ENCODE measurements around the gene BLCAP.
"Not testable (repeated sequence)": the region's sequence is repeated elsewhere in the genome, so short reads cannot be mapped to it uniquely, and the experiment has no call there.

The BLCAP gene

DNA sequence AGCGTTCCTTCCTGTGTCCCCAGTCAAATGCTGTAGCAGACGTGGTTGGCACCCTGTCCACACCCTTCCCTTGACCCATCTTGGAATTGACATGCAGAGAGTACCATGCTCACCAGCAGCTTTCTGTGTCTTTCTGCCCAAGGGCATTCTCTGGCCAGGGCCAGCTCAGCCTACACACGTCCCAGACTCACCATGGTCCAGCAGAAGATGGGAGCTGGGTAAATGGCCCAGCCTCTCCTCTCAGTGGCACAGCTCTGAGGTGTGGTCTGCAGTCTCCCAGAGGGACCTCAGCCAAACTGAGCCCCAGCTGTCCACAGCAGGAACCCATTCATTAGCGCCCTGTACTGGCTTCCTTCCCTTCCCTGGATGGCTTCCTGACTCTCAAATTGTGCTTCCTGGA lies 31.1 kb upstream of the BLCAP start:
- no peak for DNase-seq (ENCODE audit: extremely low spot score, insufficient read length, low read depth)
- FAIRE-seq, result no peak

DNA sequence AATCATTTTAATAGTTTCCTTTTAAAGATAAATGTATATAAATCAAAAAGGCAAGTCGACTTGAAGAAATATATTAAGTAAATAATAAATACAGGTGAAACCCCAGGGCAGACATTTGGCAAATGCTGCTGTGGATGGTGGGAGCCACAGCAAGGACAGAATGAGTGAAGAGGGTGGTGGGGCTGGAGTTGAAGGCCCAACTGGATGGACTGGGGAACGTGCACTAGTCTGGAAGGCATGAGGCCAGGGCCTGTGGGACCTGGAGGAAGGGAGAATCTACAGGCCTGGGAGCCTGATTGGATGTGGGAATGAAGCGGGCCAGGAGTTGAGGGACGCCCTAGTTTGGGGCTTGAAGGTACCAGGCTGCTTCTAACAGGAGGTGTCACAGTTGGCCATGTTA lies 30.6 kb upstream of the BLCAP start:
- DNase-seq (ENCODE audit: extremely low spot score, insufficient read length, low read depth), result no peak
- no peak for FAIRE-seq

DNA sequence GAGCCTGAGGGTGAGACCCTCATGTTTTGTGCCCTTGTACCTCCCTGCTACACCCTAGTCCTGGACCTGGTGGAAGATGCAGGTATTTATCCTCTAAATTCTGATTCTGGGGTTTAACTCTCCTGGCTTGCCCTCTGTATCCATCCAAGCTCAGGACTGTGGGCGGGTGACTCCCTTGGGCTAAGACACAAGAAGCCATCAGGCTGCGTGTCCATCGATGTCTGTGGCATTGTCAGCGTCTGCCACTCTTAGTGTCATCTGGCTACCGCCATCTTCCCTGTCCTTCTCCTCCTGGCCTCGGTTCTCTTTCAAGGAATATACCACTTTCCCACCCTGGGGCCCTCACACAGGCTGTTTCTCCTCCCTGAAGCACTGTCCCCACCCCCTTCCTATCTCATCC lies 28.9 kb upstream of the BLCAP start:
- FAIRE-seq (no peak), DNase-seq (ENCODE audit: extremely low spot score, insufficient read length, low read depth) (no peak)

DNA sequence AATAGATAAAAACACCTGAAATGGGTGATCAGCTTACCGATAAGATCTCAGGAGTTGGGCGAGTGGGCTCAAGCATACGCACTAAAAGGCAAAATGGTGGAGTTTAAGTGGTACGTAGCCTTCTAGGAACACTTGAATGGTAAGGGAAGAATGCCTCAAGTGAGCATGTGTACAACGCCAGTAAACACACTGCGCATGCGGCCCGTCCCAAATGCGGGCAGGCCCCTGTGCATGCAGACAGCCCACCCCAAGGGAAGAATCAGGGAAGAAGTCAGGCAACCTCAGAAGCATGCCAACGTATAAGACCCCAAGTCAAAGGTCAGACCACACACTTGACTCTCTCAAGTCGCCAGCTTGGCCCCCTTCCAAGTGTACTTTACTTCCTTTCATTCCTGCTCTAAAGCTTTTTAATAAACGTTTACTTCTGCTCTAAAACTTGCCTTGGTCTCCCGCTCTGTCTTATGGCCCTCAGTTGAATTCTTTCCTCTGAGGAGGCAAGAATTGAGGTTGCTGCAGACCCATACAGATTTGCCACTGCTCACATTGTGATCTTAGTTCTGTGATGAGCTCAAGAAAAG lies 27.1 kb upstream of the BLCAP start:
- DNase-seq (ENCODE audit: extremely low spot score, insufficient read length, low read depth); FAIRE-seq: not testable (repeated sequence)

DNA sequence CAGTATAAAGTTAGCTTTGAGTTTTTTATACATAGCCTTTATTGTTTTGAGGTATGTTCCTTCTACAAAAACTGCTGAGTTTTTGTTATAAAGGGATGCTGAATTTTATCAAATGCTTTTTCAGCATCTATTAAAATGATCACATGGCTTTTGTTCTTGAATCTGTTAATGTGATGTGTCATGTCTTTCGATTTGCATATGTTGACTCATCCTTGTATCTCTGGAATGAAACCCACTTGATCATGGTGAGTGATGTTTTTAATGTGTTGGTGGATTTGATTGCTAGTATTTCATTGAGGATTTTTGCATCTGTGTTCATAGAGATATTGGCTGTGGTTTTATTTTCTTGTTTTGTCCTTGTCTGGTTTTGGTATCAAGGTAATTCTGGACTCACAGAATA lies 24.7 kb upstream of the BLCAP start:
- FAIRE-seq (no peak), DNase-seq (ENCODE audit: extremely low spot score, insufficient read length, low read depth) (no peak)

DNA sequence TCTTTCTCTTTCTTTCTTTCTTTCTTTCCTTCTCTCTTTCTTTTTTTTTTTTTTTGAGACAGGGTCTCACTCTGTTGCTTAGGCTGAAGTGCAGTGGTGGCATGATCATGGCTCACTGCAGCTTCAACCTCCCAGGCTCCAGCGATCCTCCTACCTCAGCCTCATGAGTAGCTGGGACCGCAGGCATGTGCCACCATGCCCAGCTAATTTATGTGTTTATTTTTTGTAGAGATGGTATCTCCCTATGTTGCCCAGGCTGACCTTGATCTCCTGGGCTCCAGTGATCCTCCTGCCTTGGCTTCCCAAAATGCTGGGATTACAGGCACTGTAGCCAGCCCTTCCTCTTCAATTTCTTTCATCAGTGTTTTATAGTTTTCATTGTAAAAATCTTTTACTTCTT lies 24.0 kb upstream of the BLCAP start:
- not testable (repeated sequence) for FAIRE-seq

DNA sequence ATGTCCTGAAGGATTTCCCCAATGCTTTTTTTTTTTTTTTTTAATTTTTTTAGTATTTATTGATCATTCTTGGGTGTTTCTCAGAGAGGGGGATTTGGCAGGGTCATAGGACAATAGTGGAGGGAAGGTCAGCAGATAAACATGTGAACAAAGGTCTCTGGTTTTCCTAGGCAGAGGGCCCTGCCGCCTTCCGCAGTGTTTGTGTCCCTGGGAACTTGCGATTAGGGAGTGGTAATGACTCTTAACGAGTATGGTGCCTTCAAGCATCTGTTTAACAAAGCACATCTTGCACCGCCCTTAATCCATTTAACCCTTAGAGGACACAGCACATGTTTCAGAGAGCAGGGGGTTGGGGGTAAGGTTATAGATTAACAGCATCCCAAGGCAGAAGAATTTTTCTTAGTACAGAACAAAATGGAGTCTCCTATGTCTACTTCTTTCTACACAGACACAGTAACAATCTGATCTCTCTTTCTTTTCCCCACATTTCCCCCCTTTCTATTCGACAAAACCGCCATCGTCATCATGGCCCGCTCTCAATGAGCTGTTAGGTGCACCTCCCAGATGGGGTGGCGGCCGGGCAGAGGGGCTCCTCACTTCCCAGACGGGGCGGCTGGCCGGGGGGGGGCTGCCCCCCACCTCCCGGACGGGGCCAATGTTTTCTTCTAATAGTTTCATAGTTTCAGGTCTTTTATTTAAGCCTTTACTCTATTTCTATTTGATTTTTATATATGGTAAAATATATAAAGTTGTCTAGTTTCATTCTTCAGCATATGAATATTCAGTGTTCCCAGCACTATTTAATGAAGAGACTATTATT lies 22.6 kb upstream of the BLCAP start:
- not testable (repeated sequence) for FAIRE-seq; DNase-seq (ENCODE audit: extremely low spot score, insufficient read length, low read depth)

More for the DNA sequence above, 24.0 kb upstream of the BLCAP start:
- not testable (repeated sequence) for DNase-seq (ENCODE audit: extremely low spot score, insufficient read length, low read depth)

DNA sequence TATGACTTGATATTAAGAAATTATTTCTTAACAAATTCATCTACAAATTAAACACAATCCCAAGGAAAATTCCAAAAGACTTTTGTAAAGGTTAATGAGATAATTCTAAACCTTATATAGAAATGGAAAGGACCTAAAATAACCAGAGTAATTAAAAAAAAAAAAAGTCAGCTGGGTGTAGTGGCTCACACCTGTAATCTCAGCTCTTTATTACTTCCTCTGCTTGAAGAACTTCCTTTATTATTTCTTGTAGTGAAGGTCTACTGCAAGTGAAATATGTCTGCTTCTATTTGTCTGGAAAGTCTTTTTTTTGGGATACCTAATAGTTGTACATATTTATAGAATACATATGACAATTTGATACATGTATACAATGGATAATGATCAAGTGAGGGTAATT lies 20.2 kb upstream of the BLCAP start:
- FAIRE-seq (no peak), DNase-seq (ENCODE audit: extremely low spot score, insufficient read length, low read depth) (no peak)

DNA sequence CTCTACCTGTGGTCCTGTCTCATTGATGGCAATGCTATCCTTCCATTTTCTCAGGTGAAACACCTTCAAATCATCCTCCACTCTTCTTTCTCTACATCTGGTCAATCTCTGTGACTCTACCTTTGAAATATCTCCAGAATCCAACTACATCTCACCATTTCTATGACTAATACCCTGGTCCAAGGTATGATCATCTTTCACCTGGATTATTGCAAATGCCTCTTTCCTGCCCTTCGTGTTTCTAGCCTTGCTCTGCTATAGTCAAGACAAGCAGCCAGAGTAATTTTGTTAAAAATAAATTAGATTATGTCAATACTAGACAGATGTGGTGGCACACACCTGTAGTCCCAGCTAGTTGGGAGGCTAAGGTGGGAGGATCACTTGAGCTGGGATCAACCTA lies 17.8 kb upstream of the BLCAP start:
- no peak for DNase-seq (ENCODE audit: extremely low spot score, insufficient read length, low read depth)
- no peak for FAIRE-seq

DNA sequence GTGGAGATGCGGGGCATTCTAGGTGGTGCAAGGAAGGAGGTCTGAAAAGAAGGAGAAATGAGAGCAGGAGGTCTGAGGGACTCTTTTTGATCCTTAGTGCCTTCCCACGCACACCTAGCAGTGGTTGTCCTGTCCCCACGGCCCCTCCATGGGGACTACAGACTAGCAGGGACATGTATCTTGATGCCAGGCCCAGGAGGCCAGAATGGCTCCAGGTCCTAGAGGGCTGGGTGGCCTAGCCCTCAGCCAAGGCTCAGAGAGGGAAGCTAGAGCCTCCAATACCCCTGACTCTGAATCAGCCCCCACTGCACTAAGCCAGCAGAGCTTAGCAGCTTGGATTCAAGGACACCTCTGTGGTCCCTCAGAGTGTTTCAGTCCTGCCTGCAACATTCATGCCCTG lies 16.7 kb upstream of the BLCAP start:
- no peak for DNase-seq (ENCODE audit: extremely low spot score, insufficient read length, low read depth)

DNA sequence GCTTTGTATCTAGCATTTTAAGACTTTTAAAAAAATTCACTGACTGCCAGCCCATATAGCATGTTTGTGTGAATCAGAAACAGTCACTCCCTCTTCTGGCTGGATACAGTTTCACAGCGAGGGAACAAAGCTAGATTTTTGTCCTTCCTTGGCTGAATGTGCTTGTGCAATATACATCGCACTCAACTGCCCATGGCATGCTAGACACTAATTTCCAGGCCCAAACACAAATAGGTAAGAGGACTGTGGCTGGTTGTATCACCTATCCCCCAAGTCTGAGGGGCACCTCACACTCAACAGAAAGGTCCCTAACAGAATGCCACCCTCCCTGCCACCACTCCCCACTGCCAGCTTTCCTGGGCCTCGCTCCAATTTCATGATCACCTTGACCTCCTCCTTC lies 16.2 kb upstream of the BLCAP start:
- FAIRE-seq, result no peak
- DNase-seq (ENCODE audit: extremely low spot score, insufficient read length, low read depth), result no peak

More for the DNA sequence above, 16.7 kb upstream of the BLCAP start:
- no peak for FAIRE-seq

DNA sequence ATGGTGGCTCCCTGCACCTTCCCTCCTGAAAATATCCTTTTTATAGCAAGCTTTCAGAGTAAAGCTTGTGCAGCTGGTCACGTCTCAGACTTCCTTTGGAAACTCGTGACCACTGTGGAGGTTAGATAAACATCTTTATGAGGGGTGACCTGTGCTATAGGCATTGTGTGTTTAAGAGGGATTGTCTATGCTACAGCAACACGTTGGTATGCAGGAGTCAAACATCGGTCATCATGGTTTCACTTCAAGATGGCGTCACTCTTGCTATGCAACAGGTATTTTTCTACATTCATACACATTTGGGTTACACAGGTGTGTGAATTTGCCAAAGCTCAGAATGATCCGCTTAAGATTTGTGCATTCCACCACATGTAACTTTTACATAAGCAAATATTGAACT lies 14.6 kb upstream of the BLCAP start:
- FAIRE-seq (no peak), DNase-seq (ENCODE audit: extremely low spot score, insufficient read length, low read depth) (no peak)

DNA sequence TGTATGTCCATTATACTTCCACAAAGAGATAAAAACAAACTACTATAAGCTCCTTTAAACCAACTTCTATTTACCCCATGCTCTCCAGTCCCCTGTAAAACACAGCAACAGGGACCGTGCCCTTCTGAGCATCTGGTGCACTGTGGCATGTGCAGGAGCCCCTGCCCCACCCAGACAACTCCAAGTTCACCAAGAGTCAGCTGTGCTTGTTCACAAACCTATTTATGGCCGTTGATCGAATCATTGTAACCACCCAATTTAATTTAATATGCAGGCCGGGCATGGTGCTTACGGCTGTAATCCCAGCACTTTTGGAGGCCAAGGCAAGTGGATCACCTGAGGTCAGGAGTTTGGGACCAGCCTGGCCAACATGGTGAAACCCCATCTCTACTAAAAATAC lies 13.7 kb upstream of the BLCAP start:
- DNase-seq (ENCODE audit: extremely low spot score, insufficient read length, low read depth) (no peak), FAIRE-seq (no peak)

DNA sequence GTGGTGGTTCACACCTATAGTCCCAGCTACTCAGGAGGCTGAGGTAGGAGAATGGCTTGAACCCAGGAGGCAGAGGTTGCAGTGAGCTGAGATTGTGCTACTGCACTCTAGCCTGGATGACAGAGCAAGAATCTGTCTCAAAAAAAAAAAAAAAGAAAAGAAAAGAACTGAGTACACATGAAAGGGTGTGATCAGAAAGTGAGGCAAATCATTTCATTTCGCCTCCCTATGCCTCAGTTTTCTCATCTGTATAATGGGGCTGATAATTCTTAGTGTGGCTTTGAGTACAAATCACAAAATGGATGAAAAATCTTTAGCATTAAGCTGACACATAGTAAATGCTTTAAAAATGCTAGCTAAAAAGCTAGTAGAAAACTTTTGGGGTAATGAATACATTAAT lies 13.2 kb upstream of the BLCAP start:
- not testable (repeated sequence) for FAIRE-seq; DNase-seq (ENCODE audit: extremely low spot score, insufficient read length, low read depth)

DNA sequence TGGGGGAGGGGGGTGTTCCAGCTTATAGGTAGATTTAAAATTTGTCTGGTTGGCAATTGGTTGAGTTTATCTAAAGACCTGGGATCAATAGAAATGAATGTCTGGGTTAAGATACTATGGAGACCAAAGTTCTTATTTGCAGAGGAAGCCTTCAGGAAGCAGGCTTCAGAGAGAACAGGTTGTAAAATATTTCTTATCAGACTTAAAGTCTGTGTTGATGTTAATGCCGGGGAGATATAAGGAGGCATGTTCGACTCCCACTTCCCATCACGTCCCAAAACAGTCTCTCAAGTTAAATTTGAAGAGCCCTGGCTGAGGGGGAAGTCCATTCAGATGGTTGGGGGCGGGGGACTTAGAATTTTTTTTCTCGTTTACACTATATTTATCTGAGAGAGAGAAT lies 12.3 kb upstream of the BLCAP start:
- FAIRE-seq (no peak), DNase-seq (ENCODE audit: extremely low spot score, insufficient read length, low read depth) (no peak)

DNA sequence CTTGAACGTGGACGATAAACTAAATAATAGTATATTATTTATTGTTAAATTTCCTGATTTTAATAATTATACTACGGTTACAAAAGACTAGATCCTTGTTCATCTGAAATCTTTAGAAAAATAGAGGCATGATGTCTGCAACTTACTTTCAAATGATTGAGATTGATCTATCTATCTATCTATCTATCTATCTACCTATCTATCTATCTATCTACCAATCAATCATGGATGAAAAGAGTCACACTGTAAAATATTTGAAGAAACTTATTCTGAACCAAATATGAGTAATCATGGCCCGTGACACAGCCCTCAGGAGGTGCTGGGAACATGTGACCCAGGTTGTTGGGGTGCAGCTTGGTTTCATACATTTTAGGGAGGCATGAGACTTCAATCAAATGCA lies 11.7 kb upstream of the BLCAP start:
- DNase-seq (ENCODE audit: extremely low spot score, insufficient read length, low read depth) (no peak), FAIRE-seq (no peak)

DNA sequence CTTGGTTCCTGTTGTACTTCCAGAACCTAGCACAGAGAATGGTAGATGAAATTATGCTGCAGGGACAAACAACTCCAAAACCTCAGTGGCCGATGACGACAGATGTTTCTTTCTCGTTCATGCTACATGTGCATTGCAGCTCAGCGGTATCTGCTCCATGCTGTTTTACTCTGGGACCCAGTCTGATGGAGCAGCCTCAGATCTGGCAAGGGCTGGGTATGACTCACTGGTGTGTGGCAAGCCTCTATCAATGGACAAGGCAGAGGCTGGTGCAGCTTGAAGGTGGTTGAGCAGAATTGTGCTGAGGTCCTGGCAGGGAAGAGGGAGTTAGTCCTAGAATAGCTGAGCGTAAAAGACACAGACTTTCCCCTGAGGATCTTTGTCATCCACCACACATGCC lies 10.3 kb upstream of the BLCAP start:
- DNase-seq (ENCODE audit: extremely low spot score, insufficient read length, low read depth), result no peak
- FAIRE-seq, result no peak

DNA sequence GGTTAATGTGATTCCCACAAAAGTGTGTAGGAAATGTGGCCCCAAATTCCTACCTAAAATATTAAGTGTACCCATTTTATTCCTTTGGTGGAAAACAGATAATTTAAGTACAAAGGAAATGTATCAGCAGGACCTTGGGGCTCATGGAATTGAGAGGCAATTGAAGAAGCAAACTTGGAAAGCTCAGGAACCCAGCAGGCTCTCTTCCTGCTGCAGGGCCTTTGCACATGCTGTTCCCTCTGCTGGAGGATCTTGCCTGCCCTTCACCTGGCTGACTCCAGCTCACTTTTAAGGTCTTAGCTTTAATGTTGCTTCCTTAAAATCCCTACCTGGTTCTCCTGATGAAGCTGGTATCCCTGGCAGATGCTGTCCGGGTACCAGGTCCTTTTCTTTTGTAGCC lies 9.8 kb upstream of the BLCAP start:
- DNase-seq (ENCODE audit: extremely low spot score, insufficient read length, low read depth), result no peak
- FAIRE-seq, result no peak

DNA sequence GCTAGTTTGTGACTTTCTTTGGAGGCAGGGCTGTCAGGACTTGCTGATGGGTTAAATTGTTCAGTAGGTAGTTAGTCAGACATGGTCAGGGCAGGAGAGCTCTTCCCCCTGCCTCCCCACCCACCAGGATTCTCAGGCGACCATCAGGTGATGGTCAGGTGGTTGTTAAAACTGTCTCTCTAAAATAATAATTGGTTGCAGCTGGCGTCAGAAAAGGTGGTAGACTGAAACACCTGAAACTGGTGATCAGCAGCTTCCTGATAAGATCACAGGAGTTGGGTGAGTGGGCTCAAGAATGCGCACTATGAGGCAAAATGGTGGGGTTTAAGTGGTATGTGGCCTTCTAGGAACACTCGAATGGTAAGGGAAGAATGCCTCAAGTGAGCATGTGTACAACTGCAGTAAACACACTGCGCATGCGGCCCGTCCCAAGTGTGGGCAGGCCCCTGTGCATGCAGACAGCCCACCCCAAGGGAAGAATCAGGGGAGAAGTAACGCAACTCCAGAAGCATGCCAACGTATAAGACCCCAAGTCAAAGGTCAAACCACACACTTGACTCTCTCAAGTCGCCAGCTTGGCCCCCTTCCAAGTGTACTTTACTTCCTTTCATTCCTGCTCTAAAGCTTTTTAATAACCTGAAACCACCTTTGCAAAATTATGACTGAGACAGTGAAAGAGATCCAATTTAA lies 7.9 kb upstream of the BLCAP start:
- DNase-seq (ENCODE audit: extremely low spot score, insufficient read length, low read depth), result no peak
- no peak for FAIRE-seq

DNA sequence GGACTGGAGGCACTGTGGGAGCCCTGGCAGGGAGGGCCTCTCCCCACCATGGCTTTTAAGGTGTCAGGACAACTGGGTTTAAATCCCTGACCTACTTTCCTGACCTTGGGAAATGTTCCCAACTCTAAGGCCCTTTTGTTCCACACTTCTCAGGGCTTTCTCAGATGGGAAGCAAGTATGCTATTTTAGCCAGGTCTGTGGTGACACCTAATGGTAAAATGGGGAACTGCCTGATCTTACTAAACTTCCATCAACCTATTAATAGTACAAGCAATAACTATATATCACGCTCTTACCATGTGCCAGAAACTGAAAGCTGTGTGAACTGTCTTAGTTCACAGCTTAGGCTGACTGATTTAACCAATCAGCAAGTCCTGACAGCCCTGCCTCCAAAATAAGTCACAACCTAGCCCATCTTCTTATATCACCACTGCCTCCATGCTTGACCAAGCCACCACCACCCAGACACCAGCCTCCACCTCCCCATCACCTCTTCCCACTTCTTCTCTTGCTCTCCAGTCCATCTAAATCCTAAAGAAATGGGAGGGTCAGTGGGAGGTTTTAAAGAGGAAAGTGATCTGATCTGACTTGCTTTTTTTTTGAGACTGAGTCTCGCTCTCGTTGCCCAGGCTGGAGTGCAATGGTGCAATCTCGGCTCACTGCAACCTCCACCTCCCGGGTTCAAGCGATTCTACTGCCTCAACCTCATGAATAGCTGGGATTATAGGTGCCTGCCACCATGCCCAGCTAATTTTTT lies 6.9 kb upstream of the BLCAP start:
- DNase-seq (ENCODE audit: extremely low spot score, insufficient read length, low read depth) (peak; percentile 54), FAIRE-seq (peak; percentile 97)
